HG02870 (cell line): ENCODE measurements around the gene GPR37L1.

Source experiments
- ATAC-seq: cut with Tn5 transposase; IDR thresholded peaks from one replicate; pipeline ENCODE4 v1.9.1; 2021; ENCODE audit warnings: mild to moderate bottlenecking, moderate library complexity; ENCODE audit not compliant: unreplicated experiment

Gene GPR37L1

GRCh38 chr1:202122639-202123335 lies at the start of gene GPR37L1:
Gene GPR37L1, plus strand, starts transcription at chr1:202122917. Its CDS starts 47 bp downstream, at chr1:202122964.
- ATAC-seq, result no peak

DNA sequence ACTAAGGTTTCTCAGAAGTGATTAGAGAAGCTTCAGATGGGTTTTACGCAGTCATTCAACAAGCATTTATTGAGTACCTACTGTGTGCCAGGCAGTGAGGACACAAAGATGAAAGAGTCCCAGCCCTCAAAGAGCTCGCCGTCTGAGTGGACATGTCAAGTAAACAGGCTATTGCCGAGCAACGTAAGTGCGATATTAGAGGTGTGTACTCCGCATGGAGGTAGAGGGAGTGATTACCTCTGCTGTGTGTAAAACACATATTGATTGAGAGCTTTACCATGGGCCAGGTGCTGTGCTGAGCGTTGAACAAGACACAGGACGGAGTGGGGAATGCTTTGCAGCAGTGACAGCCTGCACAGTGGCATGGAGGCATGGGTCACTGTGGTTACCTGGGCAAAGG lies 49.5 kb upstream of the GPR37L1 start:
- no peak for ATAC-seq

DNA sequence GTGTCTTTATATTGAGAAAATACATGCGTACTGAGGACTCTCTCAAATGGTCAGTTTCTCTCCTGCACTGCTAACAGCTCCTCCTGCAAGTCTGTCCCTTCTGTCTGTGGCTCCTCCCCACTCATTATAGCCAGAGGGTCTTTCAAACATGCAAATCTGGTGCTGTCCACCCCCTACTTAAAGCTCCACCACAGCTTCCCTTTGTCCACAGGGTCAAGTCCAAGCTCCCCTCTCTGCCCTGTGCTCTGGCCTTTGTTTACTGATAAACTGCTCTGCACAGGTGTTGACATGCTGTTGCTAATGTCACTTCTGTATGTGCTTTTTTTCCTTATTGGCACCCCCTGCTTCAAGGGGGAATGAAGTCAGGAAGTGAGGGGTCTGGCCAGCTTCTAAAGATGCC lies 47.7 kb upstream of the GPR37L1 start:
- no peak for ATAC-seq

- no peak for ATAC-seq
Measured at GRCh38 chr1:202075389-202075788, 47.3 kb upstream of the GPR37L1 start.

DNA sequence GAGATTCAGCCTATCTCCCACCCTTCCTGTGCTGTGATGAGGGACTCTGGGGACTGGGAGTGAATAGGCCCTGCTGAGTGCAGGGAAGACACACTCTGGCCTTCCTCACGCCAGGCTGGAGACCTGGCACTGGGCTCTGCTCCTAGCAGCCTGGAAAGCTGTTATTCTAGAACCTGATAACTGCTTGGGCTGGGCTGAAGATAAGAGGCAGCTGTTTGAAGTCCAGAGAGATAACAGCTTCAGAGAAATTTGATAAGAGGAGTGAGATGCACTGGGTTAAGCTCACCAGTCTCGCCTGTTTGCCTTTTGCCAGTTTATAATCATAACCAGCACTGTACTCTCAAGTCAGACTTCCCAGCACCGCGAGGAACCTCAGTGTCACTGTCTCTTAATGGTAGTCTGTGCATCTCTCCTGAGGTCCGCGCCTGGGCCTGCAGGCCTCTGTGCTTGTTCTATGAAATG lies 46.6 kb upstream of the GPR37L1 start:
- ATAC-seq, result no peak

DNA sequence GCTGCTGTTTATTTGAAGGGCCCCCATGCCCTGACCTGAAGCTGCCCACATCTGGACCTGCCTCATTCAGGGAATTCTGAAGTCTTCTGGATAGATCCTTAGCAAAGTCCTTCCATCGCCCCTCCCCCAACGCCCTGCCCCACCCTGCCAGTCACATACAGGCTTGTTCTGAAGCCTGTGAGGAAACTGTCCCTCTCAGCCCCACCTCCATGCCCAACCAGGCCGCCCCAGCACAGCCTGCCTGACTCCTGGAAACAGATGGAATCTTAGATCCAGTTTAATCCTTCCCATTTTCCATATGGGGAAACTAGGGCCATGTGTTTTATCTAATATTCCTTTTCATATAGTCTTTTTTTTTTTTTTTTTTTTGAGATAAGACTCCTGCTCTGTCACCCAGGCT lies 44.5 kb upstream of the GPR37L1 start:
- no peak for ATAC-seq

- no peak for ATAC-seq
Measured at GRCh38 chr1:202081992-202082391, 40.7 kb upstream of the GPR37L1 start.

GRCh38 chr1:202084791-202085681 lies 37.7 kb upstream of the GPR37L1 start:
- ATAC-seq, result no peak

DNA sequence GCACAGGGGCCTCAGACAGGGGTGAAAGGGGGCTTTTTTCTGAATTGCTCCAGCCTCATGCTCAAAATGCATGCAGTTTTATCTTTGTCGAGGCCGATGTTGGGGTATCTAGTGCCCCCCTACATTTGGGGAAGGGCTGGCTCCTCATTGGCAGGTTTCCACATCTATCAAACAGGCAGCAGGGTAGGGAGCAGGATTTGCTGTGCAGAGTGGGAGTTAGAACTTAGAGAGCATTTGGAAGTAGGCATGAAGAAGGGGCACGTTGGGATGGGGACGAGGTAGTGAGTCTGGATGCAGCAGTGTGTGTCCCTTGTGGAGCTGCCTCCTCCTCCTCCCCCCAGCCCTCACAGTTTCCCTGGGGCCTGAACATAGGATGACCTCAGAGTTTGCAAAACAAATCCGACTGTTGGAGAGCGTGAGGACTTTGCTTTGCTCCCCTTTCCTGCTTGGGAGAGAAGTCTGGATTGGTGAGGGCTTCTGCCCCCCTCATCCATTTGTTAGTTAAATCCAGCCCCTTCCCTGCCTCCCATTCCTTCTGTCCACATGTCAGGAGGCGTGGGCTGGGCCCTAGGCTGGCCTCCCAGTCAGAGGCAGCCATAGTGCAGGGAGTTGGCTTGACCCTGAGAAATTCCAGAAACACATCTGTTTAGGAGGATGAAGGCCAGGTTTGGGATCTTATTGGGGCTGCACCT lies 36.9 kb upstream of the GPR37L1 start:
- ATAC-seq, result no peak

GRCh38 chr1:202086579-202087350 lies 36.0 kb upstream of the GPR37L1 start:
- ATAC-seq, result no peak

- no peak for ATAC-seq
Measured at GRCh38 chr1:202088206-202088605, 34.5 kb upstream of the GPR37L1 start.

DNA sequence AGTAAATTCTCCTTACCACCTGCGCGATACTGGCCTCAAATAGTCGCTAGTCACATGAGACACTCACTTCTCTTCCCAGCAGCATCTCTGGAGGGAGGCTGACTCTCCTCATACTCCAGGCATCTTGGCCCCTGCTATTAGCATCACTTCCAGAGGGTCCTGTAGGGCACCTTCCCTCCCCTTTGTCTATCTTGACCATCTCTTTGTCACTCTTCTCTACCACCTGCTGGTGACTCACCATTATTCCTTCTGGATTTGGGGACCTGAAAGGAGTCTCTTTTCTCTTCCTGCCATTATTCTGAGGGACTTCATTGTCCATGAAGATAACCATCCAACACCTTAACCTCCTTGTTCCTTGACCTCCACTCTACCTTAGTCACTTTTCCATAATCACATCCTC lies 31.7 kb upstream of the GPR37L1 start:
- ATAC-seq, result no peak

- no peak for ATAC-seq
Measured at GRCh38 chr1:202093858-202094257, 28.9 kb upstream of the GPR37L1 start.

GRCh38 chr1:202101184-202101583 lies 21.5 kb upstream of the GPR37L1 start:
- no peak for ATAC-seq

DNA sequence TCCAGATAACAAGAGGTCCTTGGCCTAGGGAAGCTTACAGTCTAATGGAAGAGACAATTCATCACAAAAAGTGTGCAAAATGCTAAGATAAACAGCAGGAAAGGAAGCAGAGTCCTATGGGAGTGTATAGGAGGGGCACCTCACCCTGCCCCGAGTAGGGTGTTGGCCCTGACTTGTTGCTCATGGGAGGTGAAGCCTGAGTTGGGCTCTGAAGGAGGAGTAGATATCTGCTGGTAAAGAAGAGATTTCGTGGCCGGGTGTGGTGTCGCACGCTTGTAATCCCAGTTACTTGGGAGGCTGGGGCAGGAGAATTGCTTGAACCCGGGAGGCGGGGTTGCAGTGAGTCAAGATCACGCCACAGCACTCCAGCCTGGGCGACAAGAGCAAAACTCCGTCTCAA lies 18.6 kb upstream of the GPR37L1 start:
- ATAC-seq, result no peak

DNA sequence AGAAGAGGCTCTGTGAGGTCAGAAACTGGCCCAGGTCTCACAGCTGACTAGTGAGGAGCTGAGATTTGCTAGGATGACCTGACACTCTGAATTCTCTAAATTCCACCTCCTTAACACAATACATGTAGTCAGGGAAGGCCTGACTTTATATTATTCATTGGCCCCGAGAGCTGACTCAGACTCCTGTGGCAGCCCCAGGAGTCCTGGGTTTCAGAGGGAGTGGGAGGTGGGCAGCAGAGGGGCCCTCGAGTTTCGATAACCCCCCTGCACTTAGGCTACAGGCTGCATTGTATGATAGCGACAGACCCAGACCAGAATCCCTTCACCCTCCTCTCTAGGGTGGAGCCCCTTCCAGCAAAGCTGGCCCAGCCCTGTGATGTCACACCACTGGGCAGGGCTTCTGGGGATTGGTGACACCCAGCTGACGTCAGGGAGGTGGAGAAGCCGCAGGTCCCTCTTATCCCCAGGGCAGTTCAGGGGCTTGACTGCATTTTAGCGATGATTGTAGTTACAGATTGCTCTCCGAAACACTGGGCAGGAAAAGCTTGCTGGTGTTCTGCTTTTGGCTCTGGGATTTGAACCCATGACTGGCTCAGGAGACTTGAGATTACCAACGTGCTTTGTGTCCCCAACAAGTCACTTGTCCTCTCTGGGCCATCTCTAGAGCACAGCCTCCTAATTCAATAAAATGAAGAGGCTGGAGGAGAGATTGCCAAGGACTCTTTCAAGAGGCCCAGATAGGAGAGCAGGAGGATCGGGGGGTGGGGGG lies 17.0 kb upstream of the GPR37L1 start:
- ATAC-seq, result no peak

DNA sequence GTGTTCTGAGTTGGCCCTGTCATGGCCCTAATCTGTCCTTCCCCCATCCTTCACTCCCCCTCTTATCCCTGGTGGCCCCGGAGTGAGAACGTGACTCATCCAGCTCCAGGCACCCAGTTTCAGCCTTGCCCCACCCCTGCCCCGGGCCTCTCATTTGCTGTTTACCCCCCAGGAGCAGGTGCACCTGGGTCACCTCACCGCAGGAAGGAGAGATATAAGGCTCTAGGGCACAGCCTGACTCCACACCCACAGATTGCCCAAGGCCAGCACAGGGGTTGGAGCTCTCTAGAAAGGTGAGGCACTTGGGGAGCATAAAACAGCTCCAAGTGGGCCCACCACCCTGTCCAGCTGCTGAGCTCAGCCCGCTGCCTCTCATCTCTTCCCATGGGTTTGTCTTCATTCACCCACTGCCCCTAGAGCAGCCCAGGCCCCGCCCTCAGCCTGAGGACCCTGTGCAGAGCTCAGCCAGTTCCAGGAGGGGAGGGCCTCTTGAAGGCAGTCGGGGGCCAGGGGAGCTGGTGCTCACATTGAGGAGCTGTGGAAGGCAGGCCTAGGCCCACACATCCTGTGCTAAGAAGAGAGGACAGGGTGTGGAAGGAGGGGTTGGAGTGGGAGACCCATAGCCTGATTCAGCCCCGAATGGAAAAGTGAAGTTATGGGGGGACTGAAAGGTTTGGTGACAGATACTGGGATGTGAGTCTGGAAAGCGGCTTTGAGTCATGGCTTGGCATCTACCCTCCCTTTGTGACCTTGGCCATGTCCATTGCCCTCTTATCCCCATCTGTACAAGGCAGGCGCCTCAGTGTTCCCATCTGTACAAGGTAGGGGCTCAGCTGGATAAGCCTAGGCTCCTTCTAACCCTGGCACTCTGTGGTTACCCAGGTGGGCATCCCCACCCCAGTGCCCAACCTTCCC lies 16.1 kb upstream of the GPR37L1 start:
- ATAC-seq, result no peak

- ATAC-seq, result no peak
Measured at GRCh38 chr1:202107321-202107761, 15.4 kb upstream of the GPR37L1 start.
